HEK293 (cell line): ENCODE results near the gene CACYBP.

Experiments
- CTCF ChIA-PET: fragments of 350-600 bp; formaldehyde crosslinking; extraction: SDS; loops from one replicate; lab custom pipeline; 2021; ENCODE audit warnings: antibody characterized with exemption; lab: Yijun Ruan, JAX
- POLR2A ChIA-PET: fragments of 300-600 bp; formaldehyde crosslinking; extraction: SDS; loops from one replicate; lab custom pipeline; 2020; ENCODE audit warnings: antibody characterized with exemption, inconsistent platforms; lab: Yijun Ruan, JAX
- H3K27ac ChIP-seq: fragments of 200-500 bp; sonication (Bioruptor generic); 2 replicates; pipeline ENCODE4 v1.5.1; 2014; ENCODE audit warnings: low read depth, low read length, control low read depth, inconsistent platforms; ENCODE audit errors: extremely low read depth
- H3K36me3 ChIP-seq, 2 experiments: fragments of 200-500 bp in 1 of 2; sonication (Bioruptor generic) in 1 of 2; 1 replicate in 1 of 2; 2 replicates in 1 of 2; pipeline ENCODE4 v1.5.1; 2014 to 2017; ENCODE audit warnings: inconsistent platforms in 2 of 2, low read length in 2 of 2; ENCODE audit not compliant: control insufficient read depth in 2 of 2, insufficient read depth in 1 of 2
- H3K4me1 ChIP-seq: fragments of 200-500 bp; sonication (Bioruptor generic); 2 replicates; pipeline ENCODE4 v1.5.1; 2014; ENCODE audit warnings: mild to moderate bottlenecking, low read length, inconsistent platforms; ENCODE audit not compliant: control insufficient read depth, insufficient read depth
- H3K4me3 ChIP-seq: 2 replicates; pipeline ENCODE4 v1.5.1; 2011; ENCODE audit warnings: low read depth, mild to moderate bottlenecking, control low read depth, low read length, moderate library complexity
- H3K9me3 ChIP-seq: fragments of 200-500 bp; sonication (Bioruptor generic); 2 replicates; pipeline ENCODE4 v1.5.1; 2014; ENCODE audit warnings: low read depth, low read length, inconsistent platforms; ENCODE audit not compliant: control insufficient read depth, insufficient read depth
- BCL6B ChIP-seq: fragments of 450-650 bp; formaldehyde crosslinking; IDR thresholded peaks from 2 replicates; pipeline ENCODE4 v1.5.1; 2017; ENCODE audit warnings: missing biosample characterization, missing genetic modification characterization
- EGR2 ChIP-seq: fragments of 450-650 bp; formaldehyde crosslinking; IDR thresholded peaks from 2 replicates; pipeline ENCODE4 v1.5.1; 2016; ENCODE audit warnings: low read depth, missing biosample characterization, missing genetic modification characterization
- HIC1 ChIP-seq: fragments of 450-650 bp; formaldehyde crosslinking; IDR thresholded peaks from 2 replicates; pipeline ENCODE4 v1.5.1; 2016; ENCODE audit warnings: missing biosample characterization, missing genetic modification characterization
- HOXC10 ChIP-seq: sonication (generic); formaldehyde crosslinking; IDR thresholded peaks from 2 replicates; pipeline ENCODE4 v1.8.1; 2023; ENCODE audit warnings: mild to moderate bottlenecking, missing genetic modification reagents
- HOXD13 ChIP-seq: sonication (generic); formaldehyde crosslinking; IDR thresholded peaks from 2 replicates; pipeline ENCODE4 v1.8.0; 2022; ENCODE audit warnings: missing genetic modification reagents, borderline replicate concordance
- INSM2 ChIP-seq: fragments of 450-650 bp; formaldehyde crosslinking; IDR thresholded peaks from 2 replicates; pipeline ENCODE4 v1.5.1; 2016; ENCODE audit warnings: missing biosample characterization, missing genetic modification characterization
- KLF10 ChIP-seq: fragments of 450-650 bp; IDR thresholded peaks from 2 replicates; pipeline ENCODE4 v1.5.1; 2018; ENCODE audit warnings: missing biosample characterization, mild to moderate bottlenecking, missing genetic modification characterization
- RBAK ChIP-seq: fragments of 450-650 bp; formaldehyde crosslinking; IDR thresholded peaks from 2 replicates; pipeline ENCODE4 v1.5.1; 2016; ENCODE audit warnings: missing biosample characterization, missing genetic modification characterization
- REST ChIP-seq: fragments of 450-650 bp; formaldehyde crosslinking; IDR thresholded peaks from 2 replicates; pipeline ENCODE4 v1.5.1; 2016; ENCODE audit warnings: missing biosample characterization, missing genetic modification characterization
- ZBTB17 ChIP-seq: fragments of 450-650 bp; formaldehyde crosslinking; IDR thresholded peaks from 2 replicates; pipeline ENCODE4 v1.5.1; 2016; ENCODE audit warnings: missing biosample characterization, missing genetic modification characterization
- ZBTB8A ChIP-seq: fragments of 450-650 bp; formaldehyde crosslinking; IDR thresholded peaks from 2 replicates; pipeline ENCODE4 v1.5.1; 2016; ENCODE audit warnings: missing biosample characterization, missing genetic modification characterization
- ZNF112 ChIP-seq: fragments of 450-650 bp; formaldehyde crosslinking; IDR thresholded peaks from 2 replicates; pipeline ENCODE4 v1.5.0; 2017; ENCODE audit warnings: missing biosample characterization, missing genetic modification characterization
- ZNF19 ChIP-seq: fragments of 450-650 bp; formaldehyde crosslinking; IDR thresholded peaks from 2 replicates; pipeline ENCODE4; 2016; ENCODE audit warnings: missing biosample characterization, missing genetic modification characterization, low read depth
- ZNF221 ChIP-seq: fragments of 450-650 bp; formaldehyde crosslinking; IDR thresholded peaks from 2 replicates; pipeline ENCODE4 v1.5.1; 2017; ENCODE audit warnings: missing biosample characterization, missing genetic modification characterization, borderline replicate concordance
- ZNF223 ChIP-seq: fragments of 450-650 bp; formaldehyde crosslinking; IDR thresholded peaks from 2 replicates; pipeline ENCODE4 v1.5.1; 2016; ENCODE audit warnings: missing biosample characterization, missing genetic modification characterization
- ZNF37A ChIP-seq: fragments of 450-650 bp; IDR thresholded peaks from 2 replicates; pipeline ENCODE4 v1.5.1; 2018; ENCODE audit warnings: missing biosample characterization, missing genetic modification characterization
- ZNF555 ChIP-seq: fragments of 450-650 bp; formaldehyde crosslinking; conservative IDR thresholded peaks from 2 replicates; pipeline ENCODE4 v1.5.1; 2017; ENCODE audit warnings: missing biosample characterization, mild to moderate bottlenecking, missing genetic modification characterization, inconsistent platforms
- ZNF585B ChIP-seq: fragments of 450-650 bp; formaldehyde crosslinking; IDR thresholded peaks from 2 replicates; pipeline ENCODE4 v1.5.1; 2016; ENCODE audit warnings: missing biosample characterization, missing genetic modification characterization
- ZNF624 ChIP-seq: fragments of 450-650 bp; formaldehyde crosslinking; IDR thresholded peaks from 2 replicates; pipeline ENCODE4 v1.5.1; 2017; ENCODE audit warnings: missing biosample characterization, missing genetic modification characterization
- ZNF629 ChIP-seq: fragments of 450-650 bp; formaldehyde crosslinking; IDR thresholded peaks from 2 replicates; pipeline ENCODE4 v1.5.1; 2017; ENCODE audit warnings: missing biosample characterization, missing genetic modification characterization
- ZNF645 ChIP-seq: fragments of 450-650 bp; formaldehyde crosslinking; IDR thresholded peaks from 2 replicates; pipeline ENCODE4; 2016; ENCODE audit warnings: missing biosample characterization, missing genetic modification characterization
- ZNF658 ChIP-seq: fragments of 450-650 bp; formaldehyde crosslinking; IDR thresholded peaks from 2 replicates; pipeline ENCODE4; 2016; ENCODE audit warnings: missing biosample characterization, missing genetic modification characterization
- ZNF830 ChIP-seq: fragments of 450-650 bp; IDR thresholded peaks from 2 replicates; pipeline ENCODE4 v1.5.0; 2018; ENCODE audit warnings: missing biosample characterization, missing genetic modification characterization, low read depth, mild to moderate bottlenecking, moderate library complexity
- ZSCAN18 ChIP-seq: fragments of 450-650 bp; formaldehyde crosslinking; IDR thresholded peaks from 2 replicates; pipeline ENCODE4 v1.5.1; 2016; ENCODE audit warnings: missing biosample characterization, missing genetic modification characterization

Gene CACYBP

GRCh38 chr1:174971466-174971865 is 28.3 kb upstream of the CACYBP start:
- H3K36me3 ChIP-seq = no peaks in the 10 kb centered on the region
- no peak overlapping the region for H3K4me3 ChIP-seq
- H3K27ac ChIP-seq = no peak overlapping the region
- CTCF ChIA-PET = interaction anchor here (1.2 kb wide), 1 partner anchor 15 kb away, joined by 3 read pairs; no protein-coding TSS in a partner anchor
- no peaks in the 10 kb centered on the region for H3K4me1 ChIP-seq
- no peak for TF ChIP-seq ZNF112
- no peak for TF ChIP-seq HOXD13
- TF ChIP-seq INSM2 = no peak
- TF ChIP-seq HIC1 (tag by site-specific recombination) = no peak
- no peak for TF ChIP-seq EGR2 (tag by site-specific recombination)
- no peak for TF ChIP-seq ZNF629 (tag by site-specific recombination)
- TF ChIP-seq, all 188 proteins: peak for 0
- H3K9me3 ChIP-seq = no peaks in the 10 kb centered on the region
- POLR2A ChIA-PET = no interaction called here

- Histone ChIP-seq H3K4me1 (no peaks in the 10 kb centered on the region), H3K9me3 (no peaks in the 10 kb centered on the region), H3K27ac (no peak overlapping the region), H3K36me3 (no peaks in the 10 kb centered on the region)
- CTCF ChIA-PET = no interaction called here
- TF ChIP-seq ZNF645 (tag by site-specific recombination) (no peak), ZNF221 (tag by site-specific recombination) (no peak), RBAK (tag by site-specific recombination) (no peak), ZNF19 (tag by site-specific recombination) (no peak), ZNF624 (no peak), ZNF223 (tag by site-specific recombination) (no peak), ZBTB17 (tag by site-specific recombination) (no peak), ZNF585B (tag by site-specific recombination) (no peak), ZBTB8A (tag by site-specific recombination) (no peak), HOXC10 (no peak), REST (tag by site-specific recombination) (no peak), ZNF37A (tag by site-specific recombination) (no peak), ZNF555 (tag by site-specific recombination) (no peak), ZNF658 (tag by site-specific recombination) (no peak), ZSCAN18 (tag by site-specific recombination) (no peak), KLF10 (tag by site-specific recombination) (no peak), BCL6B (no peak), ZNF830 (tag by site-specific recombination) (no peak)
- TF ChIP-seq, all 188 proteins: peak for 0
- POLR2A ChIA-PET = no interaction called here
- no peak overlapping the region for H3K4me3 ChIP-seq
These were observed 27.8 kb upstream of the CACYBP start for GRCh38 chr1:174971902-174972301.
